Measurements from ENCODE around the gene PDE3A.
"Not testable (repeated sequence)": the region's sequence is repeated elsewhere in the genome, so short reads cannot be mapped to it uniquely, and the experiment has no call there.

Gene PDE3A

DNA sequence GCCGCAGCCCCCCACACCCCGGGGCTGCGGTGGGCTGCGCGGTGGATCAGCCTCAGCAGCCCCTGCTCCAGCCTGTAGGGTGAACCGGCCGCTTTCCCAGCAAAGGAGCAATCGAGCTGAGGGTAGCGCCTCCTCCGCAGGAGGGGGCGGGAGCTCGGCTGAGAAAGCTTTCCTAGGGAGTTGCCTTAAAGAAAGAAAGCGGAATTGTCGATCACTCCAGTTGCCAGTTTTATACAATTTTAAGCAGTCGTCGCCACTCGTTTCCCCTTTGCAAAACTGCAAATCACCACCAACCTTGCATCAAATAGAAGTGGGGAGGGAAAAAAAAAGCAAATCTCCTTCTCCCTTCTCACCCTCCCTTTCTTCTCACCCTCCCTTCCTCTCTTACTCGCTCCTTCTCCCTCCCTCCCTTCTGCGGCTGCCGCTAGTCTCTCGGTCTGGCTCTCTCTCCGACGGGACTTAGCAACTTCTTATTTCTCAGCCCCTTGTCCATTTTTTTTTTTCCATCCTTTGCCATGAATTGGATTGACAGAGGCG, at the start of gene PDE3A:
Gene PDE3A (plus strand): TSS at position 424 of the 537 bp plus-strand sequence. CDS start 748 bp downstream, outside the sequence.
- DNase-seq: no peak

DNA sequence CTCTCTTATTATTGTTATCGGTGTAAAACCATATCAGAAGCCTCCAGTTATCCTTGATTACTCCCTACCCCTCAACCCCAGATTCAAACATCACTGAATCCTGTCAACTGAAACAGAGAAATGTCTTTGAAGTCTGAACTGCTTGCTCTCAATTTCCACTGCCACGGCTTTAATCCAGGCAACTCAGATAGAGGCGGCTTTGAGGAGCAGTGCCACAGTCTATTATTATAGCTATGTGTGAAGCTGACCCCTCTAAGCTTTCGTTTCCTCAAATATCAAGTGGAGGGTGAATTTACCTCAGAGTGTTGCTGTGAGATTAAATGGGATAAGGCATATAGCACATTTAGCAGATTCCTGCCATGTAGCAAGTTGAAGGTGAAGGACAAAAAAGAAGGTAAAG, 49.0 kb upstream of the PDE3A start:
- DNase-seq: no peak

DNA sequence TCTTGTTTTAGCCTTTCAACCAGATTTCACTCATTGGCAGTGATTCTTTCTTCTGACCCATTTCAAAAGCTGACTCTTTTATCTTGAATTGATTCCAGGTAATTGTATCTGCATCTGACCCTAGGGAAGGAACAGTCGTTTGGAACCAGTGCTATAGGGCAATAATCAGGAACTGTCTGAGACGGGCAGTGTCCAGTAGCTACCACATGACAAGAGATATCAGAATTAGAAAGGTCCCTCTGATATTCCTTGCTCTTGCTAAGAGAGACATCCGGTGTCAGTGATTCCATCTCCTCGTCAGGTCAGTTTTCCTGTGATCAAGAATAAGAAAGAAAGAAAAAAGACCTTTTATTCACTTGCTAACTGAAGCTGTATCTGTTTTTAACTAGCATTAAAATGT, 47.8 kb upstream of the PDE3A start:
- no peak for DNase-seq

DNA sequence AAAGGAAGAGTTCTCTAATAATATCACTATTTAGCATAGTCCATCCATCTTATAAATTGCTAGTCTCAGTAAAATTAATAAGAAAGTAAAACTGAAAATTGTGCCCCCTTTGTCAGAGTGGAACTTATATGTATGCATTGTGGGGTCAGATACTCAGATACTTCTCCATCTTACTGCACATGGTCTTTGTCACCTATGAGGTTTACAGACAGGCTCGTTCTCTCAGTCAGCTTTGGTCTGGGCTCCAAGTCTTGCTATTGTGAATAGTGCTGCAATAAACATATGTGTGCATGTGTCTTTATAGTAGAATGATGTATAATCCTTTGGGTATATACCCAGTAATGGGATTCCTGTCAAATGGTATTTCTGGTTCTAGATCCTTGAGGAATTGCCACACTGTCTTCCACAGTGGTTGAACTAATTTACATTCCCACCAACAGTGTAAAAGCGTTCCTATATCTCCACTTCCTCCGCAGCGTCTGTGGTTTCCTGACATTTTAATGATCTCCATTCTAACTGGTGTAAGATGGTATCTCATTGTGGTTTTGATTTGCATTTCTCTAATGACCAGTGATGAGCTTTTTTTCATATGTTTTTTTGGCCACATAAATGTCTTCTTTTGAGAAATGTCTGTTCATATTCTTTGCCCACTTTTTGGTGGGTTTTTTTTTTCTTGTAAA, 37.4 kb upstream of the PDE3A start:
- DNase-seq: not testable (repeated sequence)

GRCh38 chr12:20339060-20339459, 29.3 kb upstream of the PDE3A start:
- DNase-seq: no peak

DNA sequence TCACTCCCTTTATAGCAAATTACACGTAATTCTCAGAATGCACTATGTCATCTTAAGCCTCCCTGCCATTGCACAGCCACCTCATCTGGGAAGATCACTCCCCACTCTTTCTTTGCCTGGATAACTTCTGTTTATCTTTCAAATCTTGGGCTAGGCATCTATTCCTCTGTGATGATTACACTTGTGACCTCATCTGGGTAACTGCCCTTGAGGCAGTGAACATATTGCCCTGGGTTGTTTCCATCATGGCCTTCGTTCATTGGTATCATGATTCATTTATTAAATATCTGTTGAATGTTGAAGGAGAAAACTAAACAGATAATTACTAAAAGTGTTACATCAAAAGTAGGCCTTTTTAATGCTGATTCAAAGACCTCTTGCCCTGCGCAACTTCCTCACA, 26.2 kb upstream of the PDE3A start:
- no peak for DNase-seq

DNA sequence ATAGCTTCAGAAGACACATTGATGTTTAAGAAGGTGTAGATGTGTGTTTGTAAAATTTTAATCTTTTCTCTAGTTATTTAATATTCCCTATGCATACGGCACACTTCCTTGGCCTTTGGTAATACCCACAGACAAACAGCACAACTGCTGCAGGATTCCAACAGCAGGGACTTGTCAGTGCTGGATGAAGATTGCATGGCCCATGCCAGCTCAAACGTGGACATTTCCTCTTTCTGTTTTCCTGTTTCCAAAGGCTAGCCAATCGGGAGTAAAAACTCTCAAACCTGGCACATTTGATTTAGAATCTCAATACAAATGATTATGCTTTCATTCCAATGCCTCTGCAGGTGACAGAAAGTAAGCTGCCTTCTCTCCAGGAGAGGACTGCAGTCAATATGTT, 22.5 kb upstream of the PDE3A start:
- DNase-seq: no peak

DNA sequence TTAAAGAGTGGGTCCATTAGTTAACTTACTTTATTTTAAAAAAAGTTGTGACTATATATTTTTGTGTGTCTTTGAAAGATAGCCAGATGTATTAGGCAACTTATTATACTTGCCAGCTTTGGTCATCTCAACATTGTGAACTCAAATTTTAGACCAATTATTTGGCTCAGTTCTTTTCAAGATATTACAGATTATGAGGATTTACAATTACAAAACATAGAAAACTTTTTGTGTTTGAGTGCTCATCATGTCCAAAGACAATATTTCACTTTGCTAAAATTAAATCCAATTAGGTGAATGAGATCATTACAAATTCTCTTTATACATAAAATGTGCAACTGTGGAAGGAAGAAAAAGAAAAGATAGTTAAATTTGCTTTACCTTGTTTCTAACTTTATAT, 18.3 kb upstream of the PDE3A start:
- no peak for DNase-seq

- DNase-seq: no peak
These were observed 17.8 kb upstream of the PDE3A start for GRCh38 chr12:20350495-20350894.

DNA sequence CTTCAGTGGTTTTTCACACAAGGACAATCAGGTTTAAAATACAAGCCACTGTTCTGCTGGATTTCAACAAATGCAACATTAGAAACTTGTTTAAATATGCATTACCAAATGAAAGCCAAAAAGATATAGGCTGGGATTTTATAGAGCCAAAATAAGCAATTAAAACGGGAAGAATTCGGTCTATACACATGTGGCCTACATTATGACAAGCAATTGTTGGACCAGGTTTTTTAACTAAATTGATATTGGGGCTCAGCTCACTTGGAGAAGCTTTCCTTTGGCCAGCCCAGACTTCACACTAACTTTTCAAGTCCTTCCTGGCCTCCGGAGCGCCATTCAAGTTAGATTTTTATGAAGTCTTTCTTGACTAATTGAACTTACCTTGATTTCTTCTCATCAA, 16.9 kb upstream of the PDE3A start:
- DNase-seq: no peak

- no peak for DNase-seq
These were observed 12.3 kb upstream of the PDE3A start for GRCh38 chr12:20356048-20356447.

DNA sequence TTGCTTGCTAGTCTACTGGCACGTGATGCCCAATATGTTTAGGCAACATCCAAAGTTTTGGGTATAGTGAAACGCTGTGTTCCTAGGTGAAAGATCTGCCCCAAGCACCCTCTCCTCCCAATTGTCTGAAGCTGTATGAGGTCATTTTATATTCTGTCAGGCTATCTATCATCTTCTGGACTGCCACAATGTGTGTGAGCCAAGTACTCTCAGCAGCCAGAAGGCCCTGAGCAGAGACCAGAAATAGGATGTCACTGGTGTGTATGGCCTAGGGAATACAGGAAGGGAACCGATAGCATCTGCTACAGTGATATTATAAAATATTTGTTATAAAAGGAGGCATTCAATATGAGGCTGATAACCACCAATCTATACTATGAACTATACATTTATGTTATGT, 7.9 kb upstream of the PDE3A start:
- no peak for DNase-seq

- DNase-seq: no peak
These were observed 6.9 kb upstream of the PDE3A start for GRCh38 chr12:20361416-20361815.

GRCh38 chr12:20364501-20364900, 3.8 kb upstream of the PDE3A start:
- no peak for DNase-seq

DNA sequence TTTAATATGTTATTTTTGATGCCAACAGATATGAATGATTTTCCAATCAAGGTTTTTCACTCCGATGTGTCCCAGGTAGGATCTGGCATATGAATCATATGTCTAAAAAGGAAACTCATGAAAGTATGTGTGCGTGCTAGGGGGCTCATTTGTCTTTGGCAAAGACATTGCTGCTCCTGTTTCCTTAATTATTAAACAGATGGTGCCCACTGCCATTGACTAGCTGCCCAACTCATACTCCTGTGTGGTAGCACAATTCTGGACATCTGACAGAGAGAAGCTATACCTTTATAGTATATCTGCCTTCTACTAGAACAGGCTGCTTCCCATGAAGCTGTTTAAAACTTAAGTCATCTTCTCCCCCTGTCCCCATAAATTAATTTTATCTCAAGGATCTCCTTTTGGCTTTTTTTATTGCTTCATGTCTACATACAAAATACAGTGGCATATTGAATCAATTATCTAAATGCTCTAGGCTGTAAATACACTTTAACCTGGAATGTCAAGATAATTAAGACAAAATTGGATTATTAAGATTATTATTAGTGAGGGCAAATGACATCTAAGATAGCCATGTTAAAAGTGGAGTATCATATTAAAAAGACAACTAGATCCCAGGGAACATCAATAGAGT, 1.4 kb upstream of the PDE3A start:
- no peak for DNase-seq

- DNase-seq: no peak
These were observed 689 bp upstream of the PDE3A start for GRCh38 chr12:20367583-20368113.

DNA sequence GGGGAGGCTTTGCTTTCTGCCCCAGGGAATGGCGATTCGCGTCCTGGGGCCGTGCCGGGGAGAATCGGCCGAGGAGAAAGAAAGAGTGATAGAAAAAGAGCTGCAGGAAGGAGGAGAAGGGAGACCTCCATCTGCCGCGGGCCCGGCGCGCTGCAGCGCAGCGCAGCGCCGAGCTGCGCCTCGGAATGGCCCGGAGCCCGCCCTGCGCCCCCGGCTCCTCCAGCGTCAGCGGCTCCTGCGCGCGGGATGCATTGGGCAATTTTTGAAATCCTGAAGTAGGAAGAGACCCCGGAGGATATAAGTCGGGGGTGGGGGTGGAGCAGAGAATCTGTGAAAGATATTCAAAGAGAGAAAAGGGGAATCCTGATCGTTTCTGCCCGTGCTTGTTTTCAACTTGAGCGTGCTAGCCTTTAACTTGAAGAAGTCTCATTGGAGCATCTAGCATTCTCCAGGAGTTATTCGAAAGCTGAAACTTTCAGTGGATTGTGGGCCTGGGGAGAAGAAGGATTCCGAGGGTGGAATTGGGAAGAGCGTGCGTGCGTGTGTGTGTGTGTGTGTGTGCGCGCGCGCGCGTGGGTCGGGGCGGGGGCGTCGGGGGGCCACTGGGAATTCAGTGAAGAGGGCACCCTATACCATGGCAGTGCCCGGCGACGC, 441 bp downstream of the PDE3A start:
- DNase-seq: no peak

- no peak for DNase-seq
These were observed 1.1 kb downstream of the PDE3A start for GRCh38 chr12:20369305-20370013.

GRCh38 chr12:20370014-20370386, 1.7 kb downstream of the PDE3A start:
- no peak for DNase-seq

DNA sequence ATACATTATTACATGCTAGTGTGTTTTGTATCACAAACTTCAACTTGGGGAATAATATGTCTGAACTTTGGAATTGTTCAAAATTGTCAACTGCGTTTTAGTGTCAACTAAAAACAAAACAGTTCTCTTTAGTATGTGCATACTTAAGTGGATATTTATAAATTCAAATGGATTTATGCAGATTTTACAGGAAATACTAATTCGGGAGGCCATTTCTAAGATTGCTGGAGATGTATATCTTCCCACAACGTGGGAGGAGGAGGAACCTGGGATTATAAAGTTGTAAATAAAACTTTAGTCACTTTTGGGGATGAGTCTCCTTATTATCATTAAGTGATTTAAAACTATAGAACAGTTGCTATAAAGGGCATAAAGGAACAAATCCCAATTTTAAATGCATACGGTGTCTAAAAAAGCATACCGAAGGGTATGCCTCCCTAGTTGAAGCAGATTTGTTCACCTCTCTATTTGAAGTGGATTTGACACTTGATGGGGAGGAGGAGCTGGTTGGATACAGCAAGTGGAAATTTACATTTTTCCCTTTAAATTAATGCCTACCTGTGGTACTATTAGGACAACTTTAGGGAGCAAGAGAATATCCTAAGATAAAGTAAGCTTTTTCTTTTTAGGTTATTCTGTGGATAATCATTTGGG, 2.7 kb downstream of the PDE3A start:
- DNase-seq: no peak

- DNase-seq: no peak
These were observed 4.2 kb downstream of the PDE3A start for GRCh38 chr12:20372326-20373096.

DNA sequence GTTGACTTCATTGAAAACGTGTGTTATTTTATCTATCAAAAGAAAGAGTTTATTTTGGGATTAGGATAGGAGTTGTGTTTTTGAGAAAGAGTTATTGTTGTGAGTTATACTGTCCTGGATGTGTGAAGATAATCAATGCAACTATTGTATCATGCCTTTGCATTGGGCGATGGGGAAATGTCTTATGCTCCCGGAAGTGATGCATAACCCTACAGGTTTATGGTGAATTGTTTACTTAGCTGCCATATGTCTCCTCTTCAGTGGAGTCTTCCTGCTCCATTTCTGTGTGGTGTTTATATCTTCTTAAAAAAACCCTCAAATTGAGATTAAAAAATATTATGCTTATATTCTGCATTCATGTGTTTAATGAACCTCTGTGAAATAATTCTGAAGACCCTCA, 6.5 kb downstream of the PDE3A start:
- DNase-seq: no peak
